GM18909 (cell line): ENCODE measurements around the gene CARHSP1.
"Not testable (repeated sequence)": the region's sequence is repeated elsewhere in the genome, so short reads cannot be mapped to it uniquely, and the experiment has no call there.

Experiments
- ATAC-seq: cut with Tn5 transposase; IDR thresholded peaks from one replicate; pipeline ENCODE4 v1.9.1; 2021; ENCODE audit warnings: mild to moderate bottlenecking; ENCODE audit not compliant: unreplicated experiment, poor library complexity

Gene CARHSP1

GRCh38 chr16:8837594-8837993 is 31.2 kb downstream of the CARHSP1 start:
- ATAC-seq, result not testable (repeated sequence)

- not testable (repeated sequence) for ATAC-seq
Observed at GRCh38 chr16:8836797-8837196, 32.0 kb downstream of the CARHSP1 start.

GRCh38 chr16:8832717-8833105 is 36.1 kb downstream of the CARHSP1 start:
- ATAC-seq, result no peak

- no peak for ATAC-seq
Observed at GRCh38 chr16:8831871-8832716, 36.7 kb downstream of the CARHSP1 start.

GRCh38 chr16:8831450-8831849 is 37.4 kb downstream of the CARHSP1 start:
- no peak for ATAC-seq

- no peak for ATAC-seq
Observed at GRCh38 chr16:8828541-8829165, 40.2 kb downstream of the CARHSP1 start.

GRCh38 chr16:8826278-8826879 is 42.4 kb downstream of the CARHSP1 start:
- no peak for ATAC-seq

- no peak for ATAC-seq
Observed at GRCh38 chr16:8822403-8822802, 46.4 kb downstream of the CARHSP1 start.

- ATAC-seq, result no peak
Observed at GRCh38 chr16:8819411-8820034, 49.3 kb downstream of the CARHSP1 start.

GRCh38 chr16:8818504-8819270 is 50.1 kb downstream of the CARHSP1 start:
- peak; percentile 84 for ATAC-seq

- ATAC-seq, result no peak
Observed at GRCh38 chr16:8816967-8817655, 51.7 kb downstream of the CARHSP1 start.

GRCh38 chr16:8814095-8814806 is 54.6 kb downstream of the CARHSP1 start:
- ATAC-seq, result no peak

GRCh38 chr16:8812162-8812843 is 56.5 kb downstream of the CARHSP1 start:
- no peak for ATAC-seq

GRCh38 chr16:8808613-8809353 is 60.0 kb downstream of the CARHSP1 start:
- ATAC-seq, result no peak

GRCh38 chr16:8808009-8808408 is 60.8 kb downstream of the CARHSP1 start:
- no peak for ATAC-seq

GRCh38 chr16:8807189-8807588 is 61.6 kb downstream of the CARHSP1 start:
- ATAC-seq, result no peak

GRCh38 chr16:8806272-8806983 is 62.4 kb downstream of the CARHSP1 start:
- ATAC-seq, result no peak
